SJSA1 (cell line): ENCODE data around the gene C22orf39. TPM values are rescaled to one million over a fixed set of nuclear protein-coding genes. Genes with fewer than 3 reads are reported as not detected.

Experiments used
- DNase-seq, 2 experiments: peaks; one replicate each; pipeline ENCODE4 v3.0.0-alpha.2; 2015 to 2020; ENCODE audit warnings: low spot score in 2 of 2, low read depth in 1 of 2
- H3K27ac ChIP-seq: fragments of 250-450 bp; sonication (Bioruptor Pico); 2 replicates; pipeline ENCODE4 v1.5.1; 2020; ENCODE audit warnings: mild to moderate bottlenecking, moderate library complexity
- H3K27me3 ChIP-seq: fragments of 250-450 bp; sonication (Bioruptor Pico); replicated peaks from 2 replicates; pipeline ENCODE4 v1.5.1; 2020; ENCODE audit warnings: mild to moderate bottlenecking, moderate library complexity
- H3K36me3 ChIP-seq: fragments of 250-450 bp; sonication (Bioruptor Pico); 2 replicates; pipeline ENCODE4 v1.5.1; 2020; ENCODE audit warnings: mild to moderate bottlenecking
- H3K4me1 ChIP-seq: fragments of 250-450 bp; sonication (Bioruptor Pico); replicated peaks from 2 replicates; pipeline ENCODE4 v1.6.1; 2021; ENCODE audit warnings: mild to moderate bottlenecking
- H3K4me3 ChIP-seq: fragments of 250-450 bp; sonication (Bioruptor Pico); 2 replicates; pipeline ENCODE4 v1.5.1; 2020; ENCODE audit warnings: mild to moderate bottlenecking
- H3K9me3 ChIP-seq: fragments of 250-450 bp; sonication (Bioruptor Pico); replicated peaks from 2 replicates; pipeline ENCODE4 v1.5.1; 2020; ENCODE audit warnings: mild to moderate bottlenecking
- total RNA-seq: library from RNA; depleted of rRNA; stranded (reverse); fragments of >200 nt; shearing (Covaris generic); gene quantifications from 2 replicates; pipeline ENCODE4 v1.2.3, GENCODE V29; 2014; rRNA removed

C22orf39 gene
- total RNA-seq, result 42.7 and 43.2 TPM in 2 replicates

GRCh38 chr22:19447330-19448075 is at the start of gene C22orf39:
Gene C22orf39 (minus strand): TSS chr22:19447711. CDS start chr22:19447688, 23 bp downstream.
- Histone ChIP-seq H3K27me3 (no peaks in the 10 kb centered on the region), H3K4me3 (peak within 1 kb of the TSS; percentile 95), H3K4me1 (peaks cover 11% of the 10 kb centered on the region; the same call in 1 of the 2 replicates), H3K27ac (peak within 1 kb of the TSS; percentile 32), H3K36me3 (peaks cover 74% of the 10 kb centered on the region), H3K9me3 (no peaks in the 10 kb centered on the region)
- DNase-seq, result peak; percentile 86 to 87

- H3K36me3 ChIP-seq, result peaks cover 65% of the 10 kb centered on the region
- H3K9me3 ChIP-seq, result no peaks in the 10 kb centered on the region
- H3K27me3 ChIP-seq, result no peaks in the 10 kb centered on the region; the same call in 1 of the 2 replicates
- no peak overlapping the region for H3K4me3 ChIP-seq
- no peak overlapping the region for H3K27ac ChIP-seq
- DNase-seq, result no peak
- no peaks in the 10 kb centered on the region for H3K4me1 ChIP-seq
These were observed 49.7 kb upstream of the C22orf39 start for GRCh38 chr22:19497245-19497644.

GRCh38 chr22:19496324-19496630 is 48.8 kb upstream of the C22orf39 start:
- H3K9me3 ChIP-seq, result no peaks in the 10 kb centered on the region
- no peak overlapping the region for H3K4me3 ChIP-seq
- H3K4me1 ChIP-seq, result no peaks in the 10 kb centered on the region
- peaks cover 73% of the 10 kb centered on the region for H3K36me3 ChIP-seq
- H3K27ac ChIP-seq, result no peak overlapping the region
- no peaks in the 10 kb centered on the region; the same call in 1 of the 2 replicates for H3K27me3 ChIP-seq
- no peak for DNase-seq

GRCh38 chr22:19495562-19496323 is 48.2 kb upstream of the C22orf39 start:
- peaks cover 78% of the 10 kb centered on the region for H3K36me3 ChIP-seq
- no peaks in the 10 kb centered on the region for H3K9me3 ChIP-seq
- DNase-seq, result no peak
- H3K27me3 ChIP-seq, result no peaks in the 10 kb centered on the region; the same call in 1 of the 2 replicates
- no peak overlapping the region for H3K4me3 ChIP-seq
- H3K27ac ChIP-seq, result no peak overlapping the region
- H3K4me1 ChIP-seq, result no peaks in the 10 kb centered on the region

GRCh38 chr22:19494676-19495173 is 47.2 kb upstream of the C22orf39 start:
- peaks cover 81% of the 10 kb centered on the region for H3K36me3 ChIP-seq

GRCh38 chr22:19494001-19494560 is 46.6 kb upstream of the C22orf39 start:
- peaks cover 84% of the 10 kb centered on the region for H3K36me3 ChIP-seq

More at GRCh38 chr22:19494676-19495173, 47.2 kb upstream of the C22orf39 start:
- Histone ChIP-seq H3K27me3 (no peaks in the 10 kb centered on the region; the same call in 1 of the 2 replicates), H3K4me1 (no peaks in the 10 kb centered on the region), H3K9me3 (no peaks in the 10 kb centered on the region), H3K27ac (no peak overlapping the region), H3K4me3 (no peak overlapping the region)
- no peak for DNase-seq

GRCh38 chr22:19492504-19493174 is 45.1 kb upstream of the C22orf39 start:
- Histone ChIP-seq H3K36me3 (peaks cover 84% of the 10 kb centered on the region), H3K27me3 (no peaks in the 10 kb centered on the region; the same call in 1 of the 2 replicates), H3K27ac (no peak overlapping the region), H3K9me3 (no peaks in the 10 kb centered on the region), H3K4me1 (no peaks in the 10 kb centered on the region), H3K4me3 (no peak overlapping the region)
- no peak for DNase-seq

More at GRCh38 chr22:19494001-19494560, 46.6 kb upstream of the C22orf39 start:
- Histone ChIP-seq H3K4me3 (no peak overlapping the region), H3K27me3 (no peaks in the 10 kb centered on the region; the same call in 1 of the 2 replicates), H3K9me3 (no peaks in the 10 kb centered on the region), H3K27ac (no peak overlapping the region), H3K4me1 (no peaks in the 10 kb centered on the region)
- DNase-seq, result no peak

- Histone ChIP-seq H3K27ac (no peak overlapping the region), H3K4me1 (no peaks in the 10 kb centered on the region), H3K4me3 (no peak overlapping the region), H3K27me3 (no peaks in the 10 kb centered on the region; the same call in 1 of the 2 replicates), H3K36me3 (peaks cover 70% of the 10 kb centered on the region), H3K9me3 (no peaks in the 10 kb centered on the region)
- DNase-seq, result no peak
These were observed 43.2 kb upstream of the C22orf39 start for GRCh38 chr22:19490628-19491230.

GRCh38 chr22:19488884-19489843 is 41.7 kb upstream of the C22orf39 start:
- no peak overlapping the region for H3K27ac ChIP-seq
- no peak for DNase-seq
- no peaks in the 10 kb centered on the region for H3K9me3 ChIP-seq
- H3K4me3 ChIP-seq, result no peak overlapping the region
- H3K4me1 ChIP-seq, result no peaks in the 10 kb centered on the region
- peaks cover 70% of the 10 kb centered on the region for H3K36me3 ChIP-seq
- H3K27me3 ChIP-seq, result no peaks in the 10 kb centered on the region; the same call in 1 of the 2 replicates

GRCh38 chr22:19488285-19488684 is 40.8 kb upstream of the C22orf39 start:
- Histone ChIP-seq H3K4me3 (no peak overlapping the region), H3K9me3 (no peaks in the 10 kb centered on the region), H3K27me3 (no peaks in the 10 kb centered on the region; the same call in 1 of the 2 replicates), H3K4me1 (no peaks in the 10 kb centered on the region), H3K27ac (no peak overlapping the region), H3K36me3 (peaks cover 71% of the 10 kb centered on the region)
- DNase-seq, result no peak

GRCh38 chr22:19483481-19484244 is 36.2 kb upstream of the C22orf39 start:
- H3K4me1 ChIP-seq, result peaks cover 9% of the 10 kb centered on the region
- no peak for DNase-seq
- H3K27me3 ChIP-seq, result no peaks in the 10 kb centered on the region
- H3K27ac ChIP-seq, result no peak overlapping the region
- peaks cover 62% of the 10 kb centered on the region for H3K36me3 ChIP-seq
- no peaks in the 10 kb centered on the region for H3K9me3 ChIP-seq
- H3K4me3 ChIP-seq, result no peak overlapping the region
